A673 (cell line): ENCODE data around the gene ZBTB37. TPM values are rescaled to one million over a fixed set of nuclear protein-coding genes. Genes with fewer than 3 reads are reported as not detected.
"Not testable (repeated sequence)": the region's sequence is repeated elsewhere in the genome, so short reads cannot be mapped to it uniquely, and the experiment has no call there.

Experiments
- BruUV-seq: library from RNA; stranded (reverse); fragments of 400-500 nt; replicated peaks from 2 replicates; lab custom pipeline; 2021; lab: Mats Ljungman, UMichigan
- CTCF ChIA-PET: fragments of 300-600 bp; sonication (Branson Sonifier 250); formaldehyde crosslinking; loops from one replicate; lab custom pipeline; 2022; ENCODE audit warnings: antibody characterized with exemption; lab: Charles Lee
- POLR2A ChIA-PET: fragments of 300-600 bp; sonication (Branson Sonifier 250); formaldehyde crosslinking; loops from one replicate; lab custom pipeline; 2022; ENCODE audit warnings: antibody characterized with exemption; ENCODE audit not compliant: low non-redundant PET; lab: Charles Lee
- DNase-seq: peaks from one replicate; pipeline ENCODE4 v3.0.0-alpha.2; 2015; ENCODE audit warnings: low spot score
- H3K27ac ChIP-seq: fragments of 200-600 bp; sonication (generic); 2 replicates; pipeline ENCODE4 v1.5.1; 2016; ENCODE audit warnings: mixed run types, low read depth, mild to moderate bottlenecking, mixed read lengths, antibody characterized with exemption, low read length; ENCODE audit not compliant: poor library complexity, severe bottlenecking
- H3K27me3 ChIP-seq: fragments of 200-600 bp; sonication (generic); replicated peaks from 2 replicates; pipeline ENCODE4 v1.6.1; 2017; ENCODE audit warnings: mixed run types, low read depth, mild to moderate bottlenecking, mixed read lengths, antibody characterized with exemption, low read length; ENCODE audit not compliant: insufficient read depth, poor library complexity
- H3K36me3 ChIP-seq: fragments of 200-600 bp; sonication (generic); 2 replicates; pipeline ENCODE4 v1.6.1; 2016; ENCODE audit warnings: mixed run types, mild to moderate bottlenecking, mixed read lengths, antibody characterized with exemption, low read length; ENCODE audit not compliant: insufficient read depth, poor library complexity, severe bottlenecking
- H3K4me1 ChIP-seq: fragments of 200-600 bp; sonication (generic); 2 replicates; pipeline ENCODE4 v1.6.1; 2017; ENCODE audit warnings: mixed run types, mild to moderate bottlenecking, mixed read lengths, antibody characterized with exemption, low read length; ENCODE audit not compliant: insufficient read depth, poor library complexity, severe bottlenecking
- H3K4me3 ChIP-seq: fragments of 200-600 bp; sonication (generic); 2 replicates; pipeline ENCODE4 v1.5.1; 2016; ENCODE audit warnings: low read depth, mixed run types, mild to moderate bottlenecking, mixed read lengths, low read length; ENCODE audit not compliant: poor library complexity, severe bottlenecking
- H3K9me3 ChIP-seq: fragments of 200-600 bp; sonication (generic); 2 replicates; pipeline ENCODE4 v1.6.1; 2016; ENCODE audit warnings: mixed run types, low read depth, mild to moderate bottlenecking, mixed read lengths, antibody characterized with exemption, low read length; ENCODE audit not compliant: poor library complexity, severe bottlenecking
- CTCF ChIP-seq: fragments of 300-800, 200-600 bp; sonication (generic); conservative IDR thresholded peaks from 2 replicates; pipeline ENCODE4 v1.5.1; 2017; ENCODE audit warnings: low read depth, mild to moderate bottlenecking, antibody characterized with exemption, low read length, moderate library complexity, mixed read lengths
- EZH2 ChIP-seq: fragments of 200-600 bp; sonication (generic); IDR thresholded peaks from 2 replicates; pipeline ENCODE4 v1.6.1; 2017; ENCODE audit warnings: borderline replicate concordance, low read depth, mild to moderate bottlenecking, mixed read lengths, antibody characterized with exemption, low read length; ENCODE audit not compliant: poor library complexity, severe bottlenecking
- intact Hi-C: fragments of 100-400 bp; cut with micrococcal nuclease; formaldehyde crosslinking; loops from one replicate; pipeline ENCODE4 v1.10.0; 2022; ENCODE audit not compliant: unreplicated experiment
- total RNA-seq: library from RNA; stranded (reverse); gene quantifications from 2 replicates; pipeline ENCODE4 v1.2.3, GENCODE V29; 2021

The ZBTB37 gene
- total RNA-seq, 1 experiment from 2014 or later = 17.2 TPM

GRCh38 chr1:173860065-173860464 is 8.1 kb upstream of the ZBTB37 start:
- no peak for DNase-seq
- no TSS peak for BruUV-seq
- TF ChIP-seq EZH2 (no peak), CTCF (no peak)
- POLR2A ChIA-PET = no interaction called here
- Histone ChIP-seq H3K36me3 (peaks cover 61% of the 10 kb centered on the region), H3K27ac (no peak overlapping the region), H3K27me3 (no peaks in the 10 kb centered on the region), H3K4me1 (peaks cover 8% of the 10 kb centered on the region), H3K9me3 (no peaks in the 10 kb centered on the region), H3K4me3 (no peak overlapping the region)
- intact Hi-C loops = no loop called here
- CTCF ChIA-PET = no interaction called here

- ChIA-PET POLR2A (no interaction called here), CTCF (no interaction called here)
- Histone ChIP-seq H3K4me3 (no peak overlapping the region), H3K4me1 (peaks cover 8% of the 10 kb centered on the region), H3K27ac (no peak overlapping the region), H3K36me3 (peaks cover 70% of the 10 kb centered on the region), H3K9me3 (no peaks in the 10 kb centered on the region), H3K27me3 (no peaks in the 10 kb centered on the region)
- no peak for TF ChIP-seq EZH2
- TF ChIP-seq CTCF = no peak
- BruUV-seq = no TSS peak
- intact Hi-C loops = no loop called here
- DNase-seq = no peak
These were observed 6.4 kb upstream of the ZBTB37 start for GRCh38 chr1:173861731-173862145.

- H3K4me1 ChIP-seq, H3K9me3 ChIP-seq, CTCF ChIA-PET, DNase-seq, intact Hi-C loops, POLR2A ChIA-PET, H3K27me3 ChIP-seq, H3K4me3 ChIP-seq, BruUV-seq: not testable (repeated sequence)
- Histone ChIP-seq H3K27ac (peak overlapping the region; percentile 17), H3K36me3 (peaks cover 71% of the 10 kb centered on the region)
These were observed 5.9 kb upstream of the ZBTB37 start for GRCh38 chr1:173862146-173862768.

- no peaks in the 10 kb centered on the region for H3K9me3 ChIP-seq
- no peak for TF ChIP-seq CTCF
- no peak for TF ChIP-seq EZH2
- H3K36me3 ChIP-seq = peaks cover 70% of the 10 kb centered on the region
- H3K4me1 ChIP-seq = peaks cover 8% of the 10 kb centered on the region
- POLR2A ChIA-PET = no interaction called here
- no peak overlapping the region for H3K4me3 ChIP-seq
- intact Hi-C loops = no loop called here
- H3K27me3 ChIP-seq = no peaks in the 10 kb centered on the region
- BruUV-seq = no TSS peak
- CTCF ChIA-PET = no interaction called here
- H3K27ac ChIP-seq = peak overlapping the region; percentile 17
- no peak for DNase-seq
These were observed 5.4 kb upstream of the ZBTB37 start for GRCh38 chr1:173862769-173863223.
